H1 (cell line): Measurements from ENCODE around the gene FCF1.

ENCODE experiments used
- CBX5 ChIP-seq: fragments of 300-800, 300-1000 bp; sonication (generic); IDR thresholded peaks from 2 replicates; pipeline ENCODE4 v1.7.1; 2016; ENCODE audit warnings: antibody characterized with exemption, low read length, low read depth
- CEBPB ChIP-seq: IDR thresholded peaks from 2 replicates; pipeline ENCODE4 v1.6.1; 2012; ENCODE audit warnings: low read depth, low read length
- CHD1 ChIP-seq: IDR thresholded peaks from 2 replicates; pipeline ENCODE4 v1.6.1; 2012; ENCODE audit warnings: low read depth, low read length, improper control_type of control experiment
- CTCF ChIP-seq, 3 experiments: IDR thresholded peaks; 1 replicate in 2 of 3; 2 replicates in 1 of 3; pipeline versions ENCODE4 v1.5.1 to v1.6.1; 2011; ENCODE audit warnings: low read length in 3 of 3, mild to moderate bottlenecking in 3 of 3, inconsistent platforms in 2 of 3, low read depth in 1 of 3, moderate library complexity in 1 of 3; ENCODE audit not compliant: insufficient read depth in 1 of 3; ENCODE audit errors: control extremely low read depth in 1 of 3
- MAX ChIP-seq: IDR thresholded peaks from 2 replicates; pipeline ENCODE4 v1.6.1; 2012; ENCODE audit warnings: inconsistent platforms
- POLR2A ChIP-seq, 2 experiments: IDR thresholded peaks; 1 replicate in 1 of 2; 2 replicates in 1 of 2; pipeline ENCODE4 v1.6.1; 2011; ENCODE audit warnings: low read depth in 2 of 2, low read length in 2 of 2, mild to moderate bottlenecking in 2 of 2; ENCODE audit errors: control extremely low read depth in 1 of 2
- RAD21 ChIP-seq, 2 experiments: IDR thresholded peaks in 1 of 2; conservative IDR thresholded peaks in 1 of 2; 2 replicates each; pipeline ENCODE4 v1.6.1; 2011; ENCODE audit warnings: low read depth in 2 of 2, low read length in 2 of 2, improper control_type of control experiment in 1 of 2, inconsistent platforms in 1 of 2, mild to moderate bottlenecking in 1 of 2, moderate library complexity in 1 of 2
- SUZ12 ChIP-seq: fragments of 200-600 bp; sonication (generic); IDR thresholded peaks from 2 replicates; pipeline ENCODE4 v1.6.1; 2012; ENCODE audit warnings: mild to moderate bottlenecking, inconsistent platforms, low read length, moderate library complexity, mixed read lengths
- TAF1 ChIP-seq: IDR thresholded peaks from 2 replicates; pipeline ENCODE4 v1.6.1; 2011; ENCODE audit warnings: mild to moderate bottlenecking, low read depth, low read length
- TBP ChIP-seq: IDR thresholded peaks from 2 replicates; pipeline ENCODE4 v1.6.1; 2011; ENCODE audit warnings: low read depth, low read length, improper control_type of control experiment

GRCh38 chr14:74785056-74785613 is 72.2 kb downstream of the FCF1 start:
- no peak for TF ChIP-seq CTCF (IDR thresholded peaks at IDR 0.05; ENCODE audit: control extremely low read depth in 1 of 3, insufficient read depth in 1 of 3, low read depth in 1 of 3, low read length in 3 of 3)
- TF ChIP-seq TBP: no peak
- no peak for TF ChIP-seq MAX
- TF ChIP-seq CBX5: no peak
- no peak for TF ChIP-seq CEBPB
- no peak for TF ChIP-seq SUZ12
- TF ChIP-seq POLR2A (IDR thresholded peaks at IDR 0.05; ENCODE audit: control extremely low read depth in 1 of 2, low read depth in 2 of 2, low read length in 2 of 2): no peak
- TF ChIP-seq CHD1: no peak
- TF ChIP-seq RAD21 (IDR thresholded peaks at IDR 0.05 in 1 of 2, conservative IDR thresholded peaks at IDR 0.05 in 1 of 2; ENCODE audit: low read depth in 2 of 2, low read length in 2 of 2): no peak
- no peak for TF ChIP-seq TAF1
